PFSK-1 (cell line): Measurements from ENCODE around the gene C9orf152.

Experiments used
- FOXP2 ChIP-seq: optimal IDR thresholded peaks from 2 replicates; pipeline ENCODE3; 2011; ENCODE audit warnings: borderline replicate concordance, control low read depth, inconsistent platforms; ENCODE audit not compliant: insufficient read depth; ENCODE audit errors: extremely low read length, extremely low read depth
- POLR2AphosphoS5 ChIP-seq: IDR thresholded peaks from 2 replicates; pipeline ENCODE4 v1.6.1; 2012; ENCODE audit warnings: low read depth, mild to moderate bottlenecking, control low read depth, low read length, moderate library complexity
- SIN3A ChIP-seq: IDR thresholded peaks from 2 replicates; pipeline ENCODE4 v1.6.1; 2012; ENCODE audit warnings: mild to moderate bottlenecking, low read length, moderate library complexity, borderline replicate concordance; ENCODE audit not compliant: insufficient read depth
- TAF1 ChIP-seq: IDR thresholded peaks from 2 replicates; pipeline ENCODE4 v1.6.1; 2012; ENCODE audit warnings: low read length, control low read depth, borderline replicate concordance; ENCODE audit not compliant: insufficient read depth
- TF ChIP-seq, protein P1 (sequence below), 2 experiments: IDR thresholded peaks; 2 replicates each; pipeline versions ENCODE4 v1.6.1 to v1.8.0; 2011 to 2012; ENCODE audit warnings: low read depth in 2 of 2, low read length in 2 of 2, control low read depth in 1 of 2, inconsistent platforms in 1 of 2, mild to moderate bottlenecking in 1 of 2, moderate library complexity in 1 of 2; ENCODE audit not compliant: insufficient read depth in 1 of 2

Gene C9orf152

DNA sequence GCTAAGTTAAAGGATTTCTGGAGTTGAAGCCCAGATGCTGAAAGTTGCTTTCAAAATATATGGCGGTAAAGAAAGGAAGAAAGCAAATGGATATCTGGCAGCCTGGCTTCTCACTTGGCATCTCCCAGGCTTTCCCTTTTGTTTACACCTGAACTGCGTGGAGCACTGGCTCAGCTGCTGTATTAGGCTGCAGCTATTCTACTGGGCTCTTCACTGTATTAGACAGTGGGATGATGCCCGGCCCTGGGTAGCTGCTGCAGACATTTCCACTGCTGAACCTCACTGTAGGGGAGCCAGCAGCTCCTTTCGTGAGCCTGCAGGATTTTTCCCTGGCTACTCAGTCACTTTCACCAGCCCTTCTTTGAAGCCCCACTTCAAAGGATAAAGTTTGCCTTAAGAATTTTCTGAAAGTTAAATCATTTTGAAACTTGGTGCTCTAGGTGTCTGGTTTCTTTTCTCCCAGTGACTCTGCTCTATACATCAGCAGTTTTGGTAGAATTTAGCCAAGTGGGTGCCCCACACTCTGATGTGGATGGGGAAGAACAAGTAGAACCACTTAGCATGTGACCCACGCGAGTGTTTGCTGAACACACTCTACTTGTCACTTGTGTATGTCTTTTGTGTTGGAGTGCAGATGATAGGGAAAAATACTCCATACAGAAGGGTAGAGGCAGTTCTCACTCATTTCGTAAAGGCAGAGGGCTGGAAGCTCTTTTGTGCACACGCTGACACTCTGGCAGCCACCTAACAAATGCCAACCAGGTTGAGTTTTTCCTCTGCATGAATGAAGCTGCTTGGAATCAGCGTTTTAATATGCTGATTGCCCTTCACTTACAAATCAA is 49.9 kb downstream of the C9orf152 start:
- TF ChIP-seq, protein P1, sequence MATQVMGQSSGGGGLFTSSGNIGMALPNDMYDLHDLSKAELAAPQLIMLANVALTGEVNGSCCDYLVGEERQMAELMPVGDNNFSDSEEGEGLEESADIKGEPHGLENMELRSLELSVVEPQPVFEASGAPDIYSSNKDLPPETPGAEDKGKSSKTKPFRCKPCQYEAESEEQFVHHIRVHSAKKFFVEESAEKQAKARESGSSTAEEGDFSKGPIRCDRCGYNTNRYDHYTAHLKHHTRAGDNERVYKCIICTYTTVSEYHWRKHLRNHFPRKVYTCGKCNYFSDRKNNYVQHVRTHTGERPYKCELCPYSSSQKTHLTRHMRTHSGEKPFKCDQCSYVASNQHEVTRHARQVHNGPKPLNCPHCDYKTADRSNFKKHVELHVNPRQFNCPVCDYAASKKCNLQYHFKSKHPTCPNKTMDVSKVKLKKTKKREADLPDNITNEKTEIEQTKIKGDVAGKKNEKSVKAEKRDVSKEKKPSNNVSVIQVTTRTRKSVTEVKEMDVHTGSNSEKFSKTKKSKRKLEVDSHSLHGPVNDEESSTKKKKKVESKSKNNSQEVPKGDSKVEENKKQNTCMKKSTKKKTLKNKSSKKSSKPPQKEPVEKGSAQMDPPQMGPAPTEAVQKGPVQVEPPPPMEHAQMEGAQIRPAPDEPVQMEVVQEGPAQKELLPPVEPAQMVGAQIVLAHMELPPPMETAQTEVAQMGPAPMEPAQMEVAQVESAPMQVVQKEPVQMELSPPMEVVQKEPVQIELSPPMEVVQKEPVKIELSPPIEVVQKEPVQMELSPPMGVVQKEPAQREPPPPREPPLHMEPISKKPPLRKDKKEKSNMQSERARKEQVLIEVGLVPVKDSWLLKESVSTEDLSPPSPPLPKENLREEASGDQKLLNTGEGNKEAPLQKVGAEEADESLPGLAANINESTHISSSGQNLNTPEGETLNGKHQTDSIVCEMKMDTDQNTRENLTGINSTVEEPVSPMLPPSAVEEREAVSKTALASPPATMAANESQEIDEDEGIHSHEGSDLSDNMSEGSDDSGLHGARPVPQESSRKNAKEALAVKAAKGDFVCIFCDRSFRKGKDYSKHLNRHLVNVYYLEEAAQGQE (IDR thresholded peaks at IDR 0.05; ENCODE audit: insufficient read depth in 1 of 2, low read depth in 2 of 2, low read length in 2 of 2), result no peak
- no peak for TF ChIP-seq FOXP2
- TF ChIP-seq POLR2AphosphoS5, result no peak
- no peak for TF ChIP-seq TAF1
- no peak for TF ChIP-seq SIN3A

DNA sequence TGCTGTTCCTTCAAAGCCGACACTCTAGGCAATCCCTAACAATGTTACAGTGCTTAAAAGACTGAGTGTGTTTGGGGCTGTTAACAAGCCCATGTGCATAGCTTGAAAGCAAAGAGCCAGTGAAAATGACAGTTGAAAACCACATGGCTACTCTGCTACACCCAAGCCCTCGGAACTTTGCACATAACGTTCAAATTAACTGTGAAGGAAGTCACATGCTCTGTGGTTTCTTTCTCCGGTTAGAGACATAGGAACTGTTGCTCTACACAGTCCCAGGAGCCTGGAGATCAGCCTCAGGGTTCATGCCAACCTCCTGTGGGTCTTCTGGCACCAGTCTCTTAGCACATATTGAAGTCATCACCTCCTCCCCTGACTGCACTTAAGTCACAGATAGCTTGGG is 51.1 kb downstream of the C9orf152 start:
- TF ChIP-seq TAF1, result no peak
- TF ChIP-seq SIN3A, result peak; percentile 55; the same call in 1 of the 2 replicates

DNA sequence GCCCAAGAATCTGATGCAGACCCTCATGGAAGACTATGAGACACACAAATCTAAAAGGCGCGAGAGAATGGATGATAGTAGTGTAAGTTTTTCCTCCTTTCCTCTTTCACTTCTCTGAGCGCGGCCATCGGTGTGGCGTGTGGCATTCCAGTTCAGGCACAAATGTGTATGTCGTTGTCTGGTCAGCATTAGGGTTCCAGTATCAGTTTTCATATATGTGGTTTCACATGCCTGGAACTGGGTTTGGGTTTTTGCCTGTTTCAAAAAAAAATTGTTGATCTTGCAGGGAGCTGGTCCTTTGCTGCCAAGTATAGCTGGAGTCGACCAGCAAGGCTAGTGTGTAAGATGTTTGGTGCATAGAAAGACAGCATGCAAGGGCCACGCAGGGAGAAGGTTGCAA is 51.5 kb downstream of the C9orf152 start:
- TF ChIP-seq FOXP2, result no peak

DNA sequence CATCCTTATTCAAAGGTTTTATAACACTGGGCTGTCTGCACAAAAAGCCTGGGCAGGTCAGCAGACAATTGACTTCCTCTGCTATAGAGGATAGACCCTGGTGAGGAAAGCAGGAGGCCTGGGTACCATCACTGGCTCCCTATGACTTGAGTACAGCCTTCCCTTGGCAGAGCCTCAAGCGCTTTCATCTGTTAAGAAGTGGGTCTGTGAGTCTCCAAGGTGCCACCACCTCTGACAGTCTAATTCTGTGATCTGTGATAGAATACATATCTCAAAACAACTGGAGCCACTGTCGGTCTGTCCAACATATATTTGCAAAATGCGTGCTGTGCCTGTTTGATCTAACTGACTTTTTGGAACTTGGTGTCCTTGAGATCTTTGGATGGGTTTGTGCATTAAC is 52.2 kb downstream of the C9orf152 start:
- TF ChIP-seq SIN3A (no peak), TAF1 (no peak), POLR2AphosphoS5 (no peak), FOXP2 (no peak)
- TF ChIP-seq, protein P1 (IDR thresholded peaks at IDR 0.05; ENCODE audit: insufficient read depth in 1 of 2, low read depth in 2 of 2, low read length in 2 of 2), result no peak

DNA sequence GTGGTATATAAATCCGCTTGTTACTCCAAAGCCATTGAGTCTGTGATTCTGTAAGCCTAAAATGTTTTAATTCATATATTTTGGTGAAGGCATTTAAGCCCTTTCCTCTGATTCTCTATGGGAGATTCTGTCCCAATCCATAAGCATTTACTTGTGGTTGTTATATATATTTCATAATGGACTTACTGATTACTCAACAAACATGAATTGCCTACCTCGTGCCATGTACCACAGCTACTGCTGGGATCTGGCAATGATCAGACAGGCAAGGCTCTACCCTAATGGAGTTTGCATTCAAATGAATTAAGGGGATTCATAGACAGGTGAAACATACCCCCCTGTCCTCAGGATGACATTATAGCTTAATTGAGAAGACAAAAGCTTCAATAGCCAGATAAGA is 54.5 kb downstream of the C9orf152 start:
- TF ChIP-seq SIN3A, result no peak
- TF ChIP-seq, protein P1 (IDR thresholded peaks at IDR 0.05; ENCODE audit: insufficient read depth in 1 of 2, low read depth in 2 of 2, low read length in 2 of 2), result no peak

DNA sequence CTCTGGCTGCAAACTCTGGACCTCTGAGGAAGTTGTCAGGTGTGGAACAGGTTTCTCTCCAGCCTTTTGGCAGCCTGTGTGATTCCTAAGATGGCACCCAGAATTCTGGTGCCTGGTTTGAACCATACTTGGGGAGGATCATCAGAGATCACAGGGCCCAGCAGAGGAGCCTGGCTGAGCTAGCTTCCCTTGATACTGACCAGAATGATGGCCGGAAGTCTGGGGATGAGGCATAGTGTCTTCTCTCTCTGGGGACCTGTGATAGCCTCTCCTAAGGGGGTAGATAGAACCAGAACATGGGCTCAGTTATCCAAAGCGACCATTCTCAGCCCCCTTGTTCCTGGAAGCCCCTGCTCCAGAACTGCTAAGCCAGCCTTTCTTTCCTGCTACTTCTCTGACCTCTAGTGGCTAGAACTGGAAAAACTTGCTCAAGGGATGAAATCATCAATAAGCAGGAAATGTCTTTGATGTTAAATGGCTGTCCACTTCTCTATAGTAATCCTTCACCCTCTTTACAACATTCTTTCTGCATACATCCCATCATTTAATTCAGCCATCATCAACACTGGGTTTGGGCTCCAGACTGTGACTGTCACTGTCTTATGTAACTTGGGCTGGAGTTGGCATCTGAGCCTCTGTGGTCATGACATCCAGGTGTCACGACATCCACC is 55.1 kb downstream of the C9orf152 start:
- TF ChIP-seq FOXP2, result no peak
- TF ChIP-seq POLR2AphosphoS5, result no peak
